ENCODE measurements around the gene POMT2.
"Not testable (repeated sequence)": the region's sequence is repeated elsewhere in the genome, so short reads cannot be mapped to it uniquely, and the experiment has no call there.

Gene POMT2, protein sequence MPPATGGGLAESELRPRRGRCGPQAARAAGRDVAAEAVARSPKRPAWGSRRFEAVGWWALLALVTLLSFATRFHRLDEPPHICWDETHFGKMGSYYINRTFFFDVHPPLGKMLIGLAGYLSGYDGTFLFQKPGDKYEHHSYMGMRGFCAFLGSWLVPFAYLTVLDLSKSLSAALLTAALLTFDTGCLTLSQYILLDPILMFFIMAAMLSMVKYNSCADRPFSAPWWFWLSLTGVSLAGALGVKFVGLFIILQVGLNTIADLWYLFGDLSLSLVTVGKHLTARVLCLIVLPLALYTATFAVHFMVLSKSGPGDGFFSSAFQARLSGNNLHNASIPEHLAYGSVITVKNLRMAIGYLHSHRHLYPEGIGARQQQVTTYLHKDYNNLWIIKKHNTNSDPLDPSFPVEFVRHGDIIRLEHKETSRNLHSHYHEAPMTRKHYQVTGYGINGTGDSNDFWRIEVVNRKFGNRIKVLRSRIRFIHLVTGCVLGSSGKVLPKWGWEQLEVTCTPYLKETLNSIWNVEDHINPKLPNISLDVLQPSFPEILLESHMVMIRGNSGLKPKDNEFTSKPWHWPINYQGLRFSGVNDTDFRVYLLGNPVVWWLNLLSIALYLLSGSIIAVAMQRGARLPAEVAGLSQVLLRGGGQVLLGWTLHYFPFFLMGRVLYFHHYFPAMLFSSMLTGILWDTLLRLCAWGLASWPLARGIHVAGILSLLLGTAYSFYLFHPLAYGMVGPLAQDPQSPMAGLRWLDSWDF
- 8.2 to 14.0 reads per million in 2 donors for total RNA-seq

DNA sequence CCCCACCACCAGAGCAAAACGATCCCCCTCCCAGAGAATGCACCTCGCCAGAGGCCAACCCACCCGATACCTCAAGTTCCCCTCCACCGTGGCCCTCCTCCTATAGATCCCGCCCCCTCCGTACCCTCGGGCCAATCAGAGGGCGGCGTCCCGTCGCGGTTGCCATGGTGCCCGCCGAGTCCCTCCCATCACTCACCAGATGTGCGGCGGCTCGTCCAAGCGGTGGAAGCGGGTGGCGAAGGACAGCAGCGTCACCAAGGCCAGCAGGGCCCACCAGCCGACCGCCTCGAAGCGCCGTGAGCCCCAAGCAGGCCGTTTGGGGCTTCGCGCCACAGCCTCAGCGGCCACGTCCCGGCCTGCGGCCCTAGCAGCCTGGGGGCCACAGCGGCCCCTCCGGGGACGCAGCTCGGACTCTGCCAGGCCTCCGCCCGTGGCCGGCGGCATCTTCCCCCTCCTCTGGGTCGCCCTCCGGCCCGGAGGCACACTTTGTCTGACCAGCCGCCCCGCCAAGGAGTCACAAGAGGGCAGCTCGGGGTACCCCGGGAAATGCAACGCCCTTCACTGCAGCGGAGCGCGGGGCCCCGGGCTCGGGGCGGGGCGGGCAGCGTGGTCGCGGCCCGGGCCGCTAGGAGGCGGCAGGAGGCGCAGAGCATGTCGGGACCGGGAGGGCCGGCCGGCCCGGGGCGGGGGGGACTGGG is at the start of gene POMT2:
Gene POMT2, minus strand, starts transcription at position 646 of the 698 bp plus-strand sequence. Its CDS starts 202 bp downstream, at position 444.
- peak; percentile 86 to 92 (median 89) for DNase-seq

DNA sequence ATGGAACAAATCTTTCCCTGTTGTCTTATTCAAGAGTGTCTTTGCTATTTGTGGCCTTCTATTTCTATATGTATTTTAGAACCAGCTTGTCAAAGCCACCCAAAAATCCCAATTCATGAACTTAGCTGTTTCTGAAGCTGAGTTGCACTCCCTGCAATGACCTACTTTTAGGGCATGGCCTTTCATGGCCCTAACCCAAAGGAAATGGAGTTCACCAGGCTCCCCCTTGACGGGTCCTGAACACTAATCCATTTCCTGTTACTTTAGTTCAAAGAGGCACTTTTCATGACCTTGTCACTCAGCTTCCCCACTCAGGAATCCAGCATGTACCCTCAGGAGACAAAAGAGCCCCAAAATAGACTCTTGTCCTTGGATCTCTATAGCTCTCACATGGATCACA is 48.6 kb upstream of the POMT2 start:
- DNase-seq = no peak

DNA sequence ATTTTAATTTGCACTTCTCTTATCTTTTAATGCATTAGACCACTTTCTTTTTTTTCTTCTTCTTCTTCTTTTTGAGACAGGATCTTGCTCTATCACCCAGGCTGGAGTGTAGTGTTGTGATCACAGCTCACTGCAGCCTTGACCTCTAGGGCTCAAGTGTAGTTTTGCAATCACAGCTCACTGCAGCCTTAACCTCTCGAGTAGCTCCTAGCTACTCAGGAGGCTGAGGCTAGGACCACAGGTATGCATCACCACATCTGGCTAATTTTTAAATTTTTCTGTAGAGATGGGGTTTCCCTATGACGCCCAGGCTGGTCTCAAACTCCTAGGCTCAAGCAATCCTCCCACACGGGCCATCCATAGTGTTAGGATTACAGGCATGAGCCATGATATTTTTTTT is 43.5 kb upstream of the POMT2 start:
- no peak for DNase-seq

DNA sequence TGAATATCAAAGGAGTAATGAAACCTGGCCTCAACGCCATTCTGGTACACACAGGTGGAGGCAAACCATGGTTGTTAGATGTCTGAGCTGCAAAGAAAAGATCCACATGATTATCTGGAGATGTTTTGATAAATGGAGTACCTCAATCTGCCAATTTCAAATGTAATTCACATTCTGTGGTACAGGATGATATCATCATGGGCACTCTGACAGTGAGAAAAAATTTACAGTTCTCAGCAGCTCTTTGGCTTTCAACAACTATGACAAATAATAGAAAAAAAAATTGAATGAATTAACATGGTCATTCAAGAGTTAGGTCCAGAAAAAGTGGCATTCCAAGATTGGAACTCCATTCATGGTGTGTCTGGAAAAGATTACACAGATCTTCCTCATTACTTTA is 38.9 kb upstream of the POMT2 start:
- DNase-seq = peak in 1 of 5 experiments; percentile 8

DNA sequence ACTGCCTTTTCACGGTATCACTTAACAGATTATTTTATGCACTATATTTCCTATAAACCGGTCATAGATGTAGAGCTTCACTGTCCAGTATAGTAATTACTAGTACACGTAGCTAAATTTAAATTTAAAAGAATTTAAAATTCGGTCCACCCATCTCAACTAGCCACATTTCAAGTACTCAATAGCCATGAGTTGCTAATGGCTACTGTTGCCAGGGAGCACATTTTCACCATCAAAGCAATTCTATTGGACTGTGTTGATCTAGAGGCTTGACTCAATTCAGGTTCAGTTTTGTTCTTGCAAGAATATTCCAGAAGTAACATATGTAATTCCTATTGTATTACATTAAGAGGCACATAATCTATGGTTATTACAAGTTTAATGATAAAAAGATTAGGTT is 36.2 kb upstream of the POMT2 start:
- no peak for DNase-seq

DNA sequence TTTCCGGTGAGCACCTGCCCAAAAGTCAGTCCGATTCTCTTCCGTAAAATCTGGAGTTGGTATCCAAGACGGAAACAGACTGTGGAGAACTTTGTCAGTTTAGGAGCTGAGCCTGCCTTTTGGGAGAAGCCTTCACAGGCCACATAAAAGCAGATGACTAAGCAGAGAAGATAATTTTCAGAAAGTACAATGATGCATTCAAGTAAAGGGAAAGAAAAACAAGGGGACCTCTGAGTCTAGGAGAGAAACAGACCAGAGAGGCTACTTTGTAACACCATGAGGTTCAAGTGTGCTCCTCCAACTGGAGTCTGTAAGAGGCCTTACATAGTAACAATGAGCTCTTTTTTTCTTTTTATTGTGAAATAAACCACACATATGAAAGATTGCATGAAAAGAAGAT is 35.1 kb upstream of the POMT2 start:
- DNase-seq = no peak

DNA sequence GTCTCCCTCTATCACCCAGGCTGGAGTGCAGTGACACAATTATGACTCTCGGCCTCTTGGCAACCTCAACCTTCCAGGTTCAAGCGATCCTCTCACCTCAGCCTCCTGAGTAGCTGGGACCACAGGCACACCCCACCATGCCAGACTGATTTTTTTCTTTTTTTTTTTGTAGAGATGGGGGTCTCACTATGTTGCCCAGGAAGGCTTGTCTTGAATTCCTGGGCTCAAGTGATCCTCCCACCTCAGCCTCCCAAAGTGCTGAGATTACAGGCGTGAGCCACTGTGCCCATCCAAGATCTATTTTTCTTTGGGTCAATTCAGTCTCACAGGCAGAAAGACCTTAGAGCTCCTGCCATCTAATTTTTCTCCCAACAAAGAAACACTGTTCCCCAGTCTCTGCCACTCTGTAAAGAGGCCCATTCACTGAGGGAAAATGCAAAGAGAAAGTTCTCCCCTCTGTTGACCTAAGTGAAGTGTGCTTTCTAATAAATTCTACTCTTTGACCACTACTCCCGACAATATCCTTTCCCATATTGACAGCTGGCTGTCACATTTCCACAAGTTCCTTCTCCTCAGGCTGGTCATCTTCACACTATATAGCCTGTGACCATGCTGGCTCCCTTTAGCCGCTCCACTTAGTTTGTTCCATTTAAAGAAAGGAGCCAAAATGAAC is 32.9 kb upstream of the POMT2 start:
- DNase-seq = no peak

DNA sequence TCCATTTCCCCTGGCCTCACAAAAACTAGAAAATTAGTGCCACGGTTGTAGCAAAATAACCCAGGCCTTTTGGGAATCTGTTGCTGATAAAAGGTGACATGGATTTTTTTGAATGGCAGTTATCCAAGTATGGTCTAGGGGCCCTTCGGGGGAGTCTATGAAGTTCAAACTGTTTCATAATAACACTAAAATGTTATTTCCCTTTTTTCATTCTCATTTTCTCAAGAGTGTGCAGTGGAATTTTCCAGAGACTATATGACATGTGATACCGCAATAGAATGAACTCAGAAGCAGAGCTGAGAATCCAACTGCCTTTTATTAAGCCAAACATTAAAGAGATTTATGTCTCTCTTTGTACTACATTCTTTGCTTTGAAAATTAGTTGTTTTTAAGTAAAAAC is 27.1 kb upstream of the POMT2 start:
- DNase-seq = no peak

DNA sequence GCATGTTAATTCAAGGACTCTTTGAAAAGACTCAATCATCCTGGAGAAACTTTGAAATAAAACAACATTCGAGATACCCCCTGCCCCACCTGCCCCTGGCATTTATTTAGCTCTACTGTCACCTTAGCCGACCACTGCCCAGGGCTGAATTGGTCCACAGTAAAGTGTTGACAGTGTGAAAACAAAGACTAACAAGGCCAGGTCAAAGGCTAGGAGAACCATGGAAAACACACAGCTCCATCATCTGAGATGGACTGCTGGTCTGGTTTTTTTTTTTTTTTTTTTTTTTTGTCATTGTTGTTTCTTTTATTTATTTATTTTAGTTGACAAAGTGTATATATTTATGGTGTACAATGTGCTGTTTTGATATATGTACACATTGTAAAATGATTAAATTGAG is 25.8 kb upstream of the POMT2 start:
- no peak for DNase-seq

DNA sequence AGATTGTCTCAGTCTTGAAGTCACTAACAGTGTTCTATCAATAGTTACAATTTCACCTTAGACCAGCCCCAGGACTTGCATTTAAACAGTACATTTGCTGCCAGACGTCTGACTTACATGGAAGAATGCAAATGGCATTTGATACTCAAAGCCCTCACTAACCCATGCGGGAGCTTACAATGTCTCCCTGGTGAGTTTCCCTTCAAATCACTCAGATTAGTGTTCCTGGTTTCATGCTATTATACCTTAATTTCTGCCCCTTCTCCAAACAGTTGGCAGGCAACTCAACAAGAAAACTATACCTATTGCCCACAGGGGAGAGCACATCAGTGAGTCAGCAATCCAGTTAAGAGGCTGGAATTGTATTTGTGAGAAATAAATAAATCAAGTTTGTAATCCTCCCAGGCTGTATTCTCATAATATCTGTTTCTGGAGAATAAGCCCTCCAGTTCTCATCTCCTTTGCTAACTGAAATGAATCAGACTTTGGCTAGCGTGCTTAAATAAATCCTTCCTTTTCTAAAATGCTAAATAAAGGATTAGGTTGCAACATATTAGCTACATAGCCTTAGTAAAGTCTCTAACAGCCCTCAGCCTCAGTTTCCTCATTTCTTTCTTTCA is 23.8 kb upstream of the POMT2 start:
- DNase-seq = no peak

DNA sequence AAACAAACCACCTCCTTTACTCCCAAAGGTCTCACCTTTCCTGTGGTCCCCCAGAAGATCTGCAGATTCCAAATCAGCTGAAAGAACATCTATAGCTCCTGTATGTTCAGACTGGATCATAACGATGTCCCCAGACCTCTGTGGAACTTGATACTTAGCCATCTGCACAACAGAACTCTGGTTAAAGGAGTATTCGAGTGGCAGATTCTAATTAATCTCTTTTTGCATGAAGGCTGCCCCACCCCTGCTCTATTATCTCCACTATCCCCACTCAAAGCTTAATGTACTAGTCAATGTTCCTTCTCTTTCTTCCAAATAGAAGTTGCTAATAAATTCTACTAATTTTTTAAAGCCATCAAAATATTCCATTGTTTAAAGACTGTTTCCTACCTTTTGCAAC is 23.0 kb upstream of the POMT2 start:
- no peak for DNase-seq

DNA sequence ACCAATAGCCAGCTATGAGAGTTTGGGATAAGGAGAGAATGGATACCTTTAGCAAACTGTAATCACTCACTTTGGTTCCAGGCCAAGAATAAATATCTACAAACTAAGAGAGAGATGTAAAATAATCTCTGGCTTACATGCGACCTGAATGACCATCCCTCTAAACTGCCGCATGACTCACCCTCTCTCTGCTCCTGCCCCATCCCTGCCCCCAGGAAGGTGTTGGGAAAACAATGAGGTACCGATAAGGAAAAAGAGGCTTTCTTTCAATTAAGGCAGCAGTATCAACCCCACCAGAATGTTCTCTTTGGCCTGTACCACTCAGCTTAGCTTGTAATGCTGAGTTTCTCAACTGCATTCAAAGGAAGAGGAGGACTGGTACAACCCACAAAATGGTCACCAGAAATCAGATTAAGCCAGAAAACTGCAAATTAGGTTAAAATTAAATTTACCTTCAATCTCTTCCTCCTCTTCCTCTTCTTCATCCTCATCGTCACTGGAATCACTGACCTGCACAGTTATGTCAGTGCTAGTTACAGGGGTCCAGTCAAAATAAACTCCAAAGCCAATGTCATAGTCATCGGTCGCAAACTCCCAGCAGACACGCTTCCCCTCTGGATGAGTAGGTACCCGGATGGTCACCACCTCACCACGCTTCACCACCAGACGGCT is 22.2 kb upstream of the POMT2 start:
- DNase-seq = no peak

DNA sequence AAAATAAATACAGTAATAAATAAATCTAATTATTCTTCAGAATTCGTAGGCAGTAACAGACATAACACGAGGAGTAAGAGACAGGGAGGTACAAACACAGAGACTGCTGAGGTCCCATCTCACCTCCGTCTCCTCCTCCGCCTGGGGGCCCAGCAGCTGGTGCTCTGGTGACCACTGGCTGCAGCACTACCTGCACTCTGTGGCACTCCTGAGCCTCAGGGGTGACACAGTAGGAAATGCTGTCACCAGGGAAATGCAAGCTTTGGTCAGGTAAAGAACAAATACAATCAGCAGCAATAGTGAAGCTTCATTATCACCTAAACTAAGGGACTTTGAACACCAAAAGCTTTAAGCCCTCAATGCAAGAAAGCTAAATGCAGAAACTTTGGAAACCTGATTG is 19.7 kb upstream of the POMT2 start:
- no peak for DNase-seq

DNA sequence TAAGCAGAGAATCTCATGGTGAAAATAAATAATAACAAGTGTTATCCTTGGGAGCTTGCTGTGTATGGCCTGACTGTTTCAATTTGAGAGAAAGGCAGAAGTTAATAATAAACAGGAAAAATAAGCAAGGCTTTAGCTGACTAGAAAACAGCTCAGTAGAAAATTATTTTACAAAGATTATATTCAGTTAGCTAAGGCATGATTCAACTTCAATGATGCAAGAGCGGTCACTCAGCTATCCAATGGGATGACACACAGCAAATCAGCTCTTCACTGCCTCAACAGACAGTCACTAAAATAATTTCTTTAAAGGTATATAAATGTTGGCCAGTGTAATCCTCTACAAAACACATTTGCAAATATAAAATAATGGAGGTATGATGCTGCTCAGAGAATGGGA is 18.7 kb upstream of the POMT2 start:
- DNase-seq = no peak

DNA sequence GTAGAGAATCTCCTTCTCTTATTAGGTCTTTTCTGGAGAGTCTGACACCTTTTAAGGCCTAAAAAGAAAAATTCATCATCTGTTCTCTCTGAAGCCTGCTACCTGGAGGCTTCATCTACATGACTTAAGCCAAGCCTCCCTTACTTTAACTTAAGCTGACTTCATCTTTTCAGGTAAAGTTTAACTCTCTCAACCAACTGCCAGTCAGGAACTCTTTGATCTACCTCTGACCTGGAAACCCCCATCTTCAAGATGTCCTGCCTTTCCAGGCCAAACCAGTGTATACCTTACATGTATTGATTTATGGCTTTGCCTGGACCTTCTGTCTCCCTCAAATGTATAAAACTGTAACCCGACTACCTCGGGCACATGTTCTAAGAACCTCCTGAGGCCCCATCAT is 17.6 kb upstream of the POMT2 start:
- DNase-seq = no peak

DNA sequence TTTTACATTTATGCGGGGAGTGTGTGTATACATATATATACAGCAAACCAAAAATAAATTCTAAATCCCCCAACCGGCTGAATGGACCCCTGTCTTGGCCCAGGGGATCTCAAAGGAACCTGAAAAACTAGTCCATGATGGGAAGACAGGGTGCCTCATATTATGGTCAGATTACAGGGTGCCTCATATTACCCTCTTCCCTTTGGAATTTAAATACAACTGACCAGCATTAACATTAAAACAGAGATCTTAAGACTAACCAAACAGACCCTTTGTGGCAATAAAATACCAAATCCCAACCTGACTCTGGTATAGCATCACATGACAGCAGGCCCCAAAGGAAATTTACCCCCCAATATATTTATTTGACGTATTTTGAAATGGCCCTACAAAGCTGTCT is 17.2 kb upstream of the POMT2 start:
- DNase-seq = no peak

DNA sequence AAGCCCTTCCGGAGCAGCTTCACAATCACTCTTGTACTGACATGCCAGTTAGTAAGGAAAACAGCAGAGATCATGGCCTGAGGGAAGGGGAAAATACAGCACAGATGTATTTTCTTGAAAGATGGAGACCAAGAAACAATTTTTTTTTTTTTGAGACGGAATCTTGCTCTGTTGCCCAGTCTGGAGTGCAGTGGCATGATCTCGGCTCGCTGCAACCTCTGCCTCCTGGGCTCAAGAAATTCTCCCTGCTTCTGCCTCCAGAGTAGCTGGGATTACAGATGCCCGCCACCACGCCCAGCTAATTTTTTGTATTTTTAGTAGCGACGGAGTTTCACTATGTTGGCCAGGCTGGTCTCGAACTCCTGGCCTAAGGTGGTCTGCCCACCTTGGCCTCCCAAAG is 16.6 kb upstream of the POMT2 start:
- DNase-seq = not testable (repeated sequence)

DNA sequence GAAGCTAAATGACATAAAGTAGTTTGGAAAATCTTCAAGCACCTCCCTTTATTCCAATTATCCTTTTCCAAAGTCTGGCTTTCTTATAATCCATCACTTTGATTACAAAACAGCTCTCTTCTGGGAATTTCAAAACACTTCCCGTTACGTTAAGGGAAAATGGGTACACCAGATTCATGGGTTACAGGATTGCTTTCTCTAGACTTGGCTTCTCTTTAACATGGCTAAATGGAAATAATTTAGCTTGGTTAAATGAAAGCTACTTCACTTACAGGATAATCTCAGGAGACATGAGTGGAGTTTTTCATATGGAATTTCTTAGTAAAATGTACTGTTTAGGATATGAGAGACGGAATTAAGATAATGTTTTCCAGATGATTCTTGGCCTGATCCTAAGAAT is 14.9 kb upstream of the POMT2 start:
- no peak for DNase-seq

DNA sequence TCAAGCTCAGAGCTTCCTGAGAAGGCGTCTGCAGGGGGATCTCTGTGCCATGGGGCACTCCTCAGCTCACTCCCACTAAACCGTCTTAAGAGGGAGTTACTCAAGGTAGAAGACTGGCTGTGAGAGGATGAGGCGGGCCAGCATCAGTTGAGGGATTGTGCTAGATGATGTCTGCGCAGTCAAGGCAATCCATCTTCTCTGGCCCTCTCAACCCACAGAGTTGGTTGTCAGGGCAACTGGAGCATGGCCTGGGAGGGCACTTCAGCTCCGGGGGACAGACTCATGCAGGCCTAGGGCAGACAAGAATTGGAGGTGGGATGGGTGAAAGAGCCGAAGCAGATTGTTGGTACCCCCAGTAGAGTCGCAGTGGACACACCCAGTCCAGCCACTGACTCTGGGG is 9.2 kb upstream of the POMT2 start:
- DNase-seq = no peak

DNA sequence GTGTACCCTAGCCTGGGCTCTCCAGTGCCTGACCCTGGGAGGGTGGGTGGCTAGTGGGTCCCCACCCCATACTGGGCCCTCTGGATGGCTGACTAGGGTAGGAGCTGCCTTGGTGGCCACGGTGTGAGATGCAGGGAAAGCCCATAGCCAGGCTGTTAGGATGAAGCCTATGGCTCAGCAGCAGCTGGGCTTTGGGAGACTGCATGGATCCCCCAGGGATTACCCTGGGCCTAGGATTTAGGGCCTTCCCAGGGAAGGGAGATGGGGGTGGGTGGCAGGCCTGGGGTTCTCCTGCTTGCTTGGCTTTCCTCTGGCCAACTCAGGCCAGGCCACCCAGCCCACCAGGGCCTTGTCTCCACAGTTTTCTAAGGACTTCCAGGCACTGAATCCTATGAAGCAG is 6.4 kb upstream of the POMT2 start:
- DNase-seq = no peak

DNA sequence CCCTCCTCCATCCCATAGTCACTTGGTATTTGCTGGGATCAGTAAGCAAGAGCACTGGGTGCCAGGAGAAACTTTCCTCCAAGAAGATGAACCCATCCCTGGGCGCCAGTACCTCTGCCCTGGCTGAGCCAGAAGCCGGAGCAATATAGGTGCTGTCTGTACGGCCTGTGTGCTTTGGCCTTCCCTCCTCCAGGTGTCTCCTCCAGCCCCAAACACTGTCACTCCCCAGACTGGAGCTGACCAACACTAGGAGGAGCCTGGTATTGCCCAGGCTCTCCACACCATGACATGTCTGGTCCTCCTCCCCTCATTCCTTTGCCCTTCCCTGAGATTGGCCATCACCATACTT is 5.0 kb upstream of the POMT2 start:
- DNase-seq = no peak

Data from T-helper 2 cell (primary cell).